ENCODE data around the gene BPTF.

DNA sequence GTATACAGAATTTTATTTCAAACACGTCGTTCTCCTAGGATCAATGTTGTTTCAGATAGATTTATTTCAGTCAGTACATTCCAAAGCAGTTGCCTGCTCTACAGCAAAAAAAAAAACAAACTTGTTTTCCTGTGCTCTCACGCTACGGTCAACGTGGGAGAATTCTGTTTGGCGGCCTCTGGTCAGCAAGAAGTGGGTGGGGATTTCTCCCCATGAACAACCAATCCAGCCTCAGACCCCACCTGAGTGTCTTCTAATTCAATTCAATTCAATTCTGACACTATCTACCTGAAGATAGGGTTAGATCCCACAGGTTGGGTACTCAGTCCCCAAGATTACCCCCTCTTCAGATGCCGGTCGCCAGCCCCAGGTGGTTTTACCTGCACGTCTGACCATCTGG, 148.9 kb downstream of the BPTF start:
- no peak for TF ChIP-seq CTCF (IDR thresholded peaks at IDR 0.05)
- TF ChIP-seq ZFX (IDR thresholded peaks at IDR 0.05; ENCODE audit: borderline replicate concordance) = no peak

Data from 22Rv1 (cell line).